ENCODE measurements around the gene TLE1. TPM values are rescaled to one million over a fixed set of nuclear protein-coding genes. Genes with fewer than 3 reads are reported as not detected.

Gene TLE1
- total and polyA plus RNA-seq, 2 experiments from 2014 or later = 100 to 117 TPM

DNA sequence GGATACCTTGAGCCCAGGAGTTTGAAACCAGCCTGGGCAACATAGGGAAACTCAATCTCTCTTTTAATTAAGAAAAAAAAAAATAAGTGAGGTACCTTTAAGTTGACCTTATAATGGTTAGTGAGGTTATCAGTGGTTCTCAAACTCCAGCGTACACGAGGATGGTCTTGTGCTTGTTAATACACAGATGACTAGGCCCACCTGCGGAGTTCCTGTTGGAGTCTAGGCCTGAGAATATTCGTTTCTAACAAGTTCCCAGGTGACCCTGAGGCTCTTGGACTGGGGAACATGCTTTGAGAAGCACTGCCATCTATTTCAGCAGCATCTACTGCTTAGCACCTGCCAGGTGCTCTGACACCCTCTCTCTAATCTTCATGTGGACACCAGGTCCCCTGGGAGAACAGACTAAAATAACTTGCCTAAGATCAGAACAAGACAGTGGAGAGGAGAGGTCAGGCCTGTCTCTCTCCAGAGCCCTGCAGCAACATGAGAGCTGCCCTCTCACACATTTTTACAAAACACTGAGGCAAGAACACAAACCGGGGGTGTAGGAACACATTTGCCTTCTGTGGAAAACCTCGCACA lies 24.6 kb downstream of the TLE1 start:
- DNase-seq (ENCODE audit: low spot score) = no peak
- H3K27ac ChIP-seq = peak overlapping the region; percentile 61
- H2AFZ ChIP-seq = no peak overlapping the region
- no peaks in the 10 kb centered on the region for H3K36me3 ChIP-seq (replicated peaks; ENCODE audit: insufficient read depth, low read depth)
- H3K4me3 ChIP-seq = no peak overlapping the region
- peaks cover 89% of the 10 kb centered on the region for H4K20me1 ChIP-seq (ENCODE audit: insufficient read depth, poor library complexity, severe bottlenecking)
- no peaks in the 10 kb centered on the region for H3K27me3 ChIP-seq
- peak overlapping the region; percentile 63 for H3K4me2 ChIP-seq
- TF ChIP-seq EZH2phosphoT487 (IDR thresholded peaks at IDR 0.05; ENCODE audit: low read depth, severe bottlenecking, unreplicated experiment) = no peak
- no peak for TF ChIP-seq EZH2 (IDR thresholded peaks at IDR 0.05; ENCODE audit: borderline replicate concordance)
- TF ChIP-seq, protein P1, sequence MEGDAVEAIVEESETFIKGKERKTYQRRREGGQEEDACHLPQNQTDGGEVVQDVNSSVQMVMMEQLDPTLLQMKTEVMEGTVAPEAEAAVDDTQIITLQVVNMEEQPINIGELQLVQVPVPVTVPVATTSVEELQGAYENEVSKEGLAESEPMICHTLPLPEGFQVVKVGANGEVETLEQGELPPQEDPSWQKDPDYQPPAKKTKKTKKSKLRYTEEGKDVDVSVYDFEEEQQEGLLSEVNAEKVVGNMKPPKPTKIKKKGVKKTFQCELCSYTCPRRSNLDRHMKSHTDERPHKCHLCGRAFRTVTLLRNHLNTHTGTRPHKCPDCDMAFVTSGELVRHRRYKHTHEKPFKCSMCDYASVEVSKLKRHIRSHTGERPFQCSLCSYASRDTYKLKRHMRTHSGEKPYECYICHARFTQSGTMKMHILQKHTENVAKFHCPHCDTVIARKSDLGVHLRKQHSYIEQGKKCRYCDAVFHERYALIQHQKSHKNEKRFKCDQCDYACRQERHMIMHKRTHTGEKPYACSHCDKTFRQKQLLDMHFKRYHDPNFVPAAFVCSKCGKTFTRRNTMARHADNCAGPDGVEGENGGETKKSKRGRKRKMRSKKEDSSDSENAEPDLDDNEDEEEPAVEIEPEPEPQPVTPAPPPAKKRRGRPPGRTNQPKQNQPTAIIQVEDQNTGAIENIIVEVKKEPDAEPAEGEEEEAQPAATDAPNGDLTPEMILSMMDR (IDR thresholded peaks at IDR 0.05; ENCODE audit: poor library complexity) = no peak
- peaks cover 39% of the 10 kb centered on the region for H3K4me1 ChIP-seq (ENCODE audit: insufficient read depth)
- no peaks in the 10 kb centered on the region for H3K9me2 ChIP-seq (replicated peaks; ENCODE audit: insufficient read depth)
- 61% methylated on average over 6 of the region's 6 CpGs for WGBS (ENCODE audit: low lambda C conversion rate, missing lambda C conversion rate)
- peaks cover 100% of the 10 kb centered on the region for H3K79me2 ChIP-seq
- H3K9me3 ChIP-seq (ENCODE audit: low read depth) = no peaks in the 10 kb centered on the region

DNA sequence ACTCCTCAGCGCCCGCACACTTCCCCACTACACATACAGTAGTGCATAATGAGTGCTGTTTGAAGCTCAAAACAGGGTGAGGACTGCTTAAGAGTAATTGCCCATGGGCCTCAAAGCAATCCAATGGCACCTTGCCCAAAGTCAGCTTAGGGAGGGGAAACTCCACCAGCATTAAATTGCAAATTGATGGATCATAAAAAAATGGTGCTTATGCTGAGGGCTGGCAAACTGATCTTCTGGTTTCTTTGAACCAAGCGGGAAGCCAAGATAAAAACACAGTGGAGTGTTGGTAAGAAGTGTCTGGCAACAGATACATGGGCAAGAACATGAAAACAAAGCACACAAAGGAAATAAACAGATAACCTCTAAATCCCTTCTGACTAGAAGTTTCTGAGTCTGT lies 28.0 kb downstream of the TLE1 start:
- Histone ChIP-seq H3K27me3 (no peaks in the 10 kb centered on the region), H3K4me2 (no peak overlapping the region), H3K36me3 (replicated peaks; ENCODE audit: insufficient read depth, low read depth) (no peaks in the 10 kb centered on the region), H3K9me3 (ENCODE audit: low read depth) (no peaks in the 10 kb centered on the region), H3K27ac (no peak overlapping the region), H3K9me2 (replicated peaks; ENCODE audit: insufficient read depth) (no peaks in the 10 kb centered on the region), H4K20me1 (ENCODE audit: insufficient read depth, poor library complexity, severe bottlenecking) (peaks cover 82% of the 10 kb centered on the region), H2AFZ (no peak overlapping the region), H3K4me3 (no peak overlapping the region), H3K4me1 (ENCODE audit: insufficient read depth) (peaks cover 48% of the 10 kb centered on the region), H3K79me2 (peaks cover 99% of the 10 kb centered on the region)
- no peak for TF ChIP-seq EZH2phosphoT487 (IDR thresholded peaks at IDR 0.05; ENCODE audit: low read depth, severe bottlenecking, unreplicated experiment)
- TF ChIP-seq, protein P1 (IDR thresholded peaks at IDR 0.05; ENCODE audit: poor library complexity) = no peak
- no peak for TF ChIP-seq EZH2 (IDR thresholded peaks at IDR 0.05; ENCODE audit: borderline replicate concordance)
- 85% methylated on average over 3 of the region's 3 CpGs for WGBS (ENCODE audit: low lambda C conversion rate, missing lambda C conversion rate)
- DNase-seq (ENCODE audit: low spot score) = no peak

DNA sequence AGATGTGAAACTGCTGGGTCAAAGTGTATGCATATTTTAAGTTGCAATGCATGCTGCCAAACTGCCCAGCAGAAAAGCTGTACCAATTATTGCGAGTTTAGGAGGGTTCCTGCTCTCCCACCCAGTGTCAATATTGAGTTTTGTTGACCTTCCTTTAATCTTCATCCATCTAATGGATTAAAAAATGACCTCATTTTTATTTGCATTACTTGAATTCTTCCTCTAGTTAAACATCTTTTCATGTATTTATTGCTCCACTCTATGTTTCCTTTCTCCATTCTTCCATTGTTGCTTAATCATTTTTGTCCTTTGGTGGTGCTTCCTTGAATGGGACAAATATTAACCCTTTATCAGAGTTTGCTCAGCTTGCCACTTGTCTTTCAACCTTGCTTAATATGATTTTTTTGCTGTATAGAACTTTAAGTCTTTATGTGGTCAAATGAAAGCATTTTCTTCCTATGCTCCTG lies 32.4 kb downstream of the TLE1 start:
- no peak for DNase-seq (ENCODE audit: low spot score)
- H3K4me2 ChIP-seq = no peak overlapping the region

More for the DNA sequence above, 32.4 kb downstream of the TLE1 start:
- Histone ChIP-seq H3K4me3 (no peak overlapping the region), H3K4me1 (ENCODE audit: insufficient read depth) (peaks cover 40% of the 10 kb centered on the region), H4K20me1 (ENCODE audit: insufficient read depth, poor library complexity, severe bottlenecking) (peaks cover 61% of the 10 kb centered on the region), H3K79me2 (peaks cover 99% of the 10 kb centered on the region), H3K27me3 (no peaks in the 10 kb centered on the region), H3K9me3 (ENCODE audit: low read depth) (no peaks in the 10 kb centered on the region), H3K27ac (no peak overlapping the region), H3K36me3 (replicated peaks; ENCODE audit: insufficient read depth, low read depth) (peaks cover 7% of the 10 kb centered on the region), H3K9me2 (replicated peaks; ENCODE audit: insufficient read depth) (no peaks in the 10 kb centered on the region), H2AFZ (no peak overlapping the region)
- TF ChIP-seq EZH2 (IDR thresholded peaks at IDR 0.05; ENCODE audit: borderline replicate concordance) = no peak
- TF ChIP-seq EZH2phosphoT487 (IDR thresholded peaks at IDR 0.05; ENCODE audit: low read depth, severe bottlenecking, unreplicated experiment) = no peak
- TF ChIP-seq, protein P1 (IDR thresholded peaks at IDR 0.05; ENCODE audit: poor library complexity) = no peak
- 55% methylated on average over 1 of the region's 1 CpG for WGBS (ENCODE audit: low lambda C conversion rate, missing lambda C conversion rate)

Measured in hepatocyte (in vitro differentiated cells).